GM12873 (cell line): ENCODE measurements around the gene TPD52L2.

Source experiments
- TF ChIP-seq, protein P1 (sequence below): IDR thresholded peaks from 2 replicates; pipeline ENCODE4 v1.5.1; 2012; ENCODE audit warnings: low read depth, mild to moderate bottlenecking, moderate library complexity, low read length, control low read depth; ENCODE audit not compliant: insufficient read depth; ENCODE audit errors: missing control alignments

Gene TPD52L2

GRCh38 chr20:63830841-63831588, 34.1 kb upstream of the TPD52L2 start, which contains the start of gene ZBTB46:
Gene ZBTB46, minus strand, starts transcription at chr20:63831264. Its CDS starts 40,507 bp downstream, at chr20:63790757.
- TF ChIP-seq, protein P1, sequence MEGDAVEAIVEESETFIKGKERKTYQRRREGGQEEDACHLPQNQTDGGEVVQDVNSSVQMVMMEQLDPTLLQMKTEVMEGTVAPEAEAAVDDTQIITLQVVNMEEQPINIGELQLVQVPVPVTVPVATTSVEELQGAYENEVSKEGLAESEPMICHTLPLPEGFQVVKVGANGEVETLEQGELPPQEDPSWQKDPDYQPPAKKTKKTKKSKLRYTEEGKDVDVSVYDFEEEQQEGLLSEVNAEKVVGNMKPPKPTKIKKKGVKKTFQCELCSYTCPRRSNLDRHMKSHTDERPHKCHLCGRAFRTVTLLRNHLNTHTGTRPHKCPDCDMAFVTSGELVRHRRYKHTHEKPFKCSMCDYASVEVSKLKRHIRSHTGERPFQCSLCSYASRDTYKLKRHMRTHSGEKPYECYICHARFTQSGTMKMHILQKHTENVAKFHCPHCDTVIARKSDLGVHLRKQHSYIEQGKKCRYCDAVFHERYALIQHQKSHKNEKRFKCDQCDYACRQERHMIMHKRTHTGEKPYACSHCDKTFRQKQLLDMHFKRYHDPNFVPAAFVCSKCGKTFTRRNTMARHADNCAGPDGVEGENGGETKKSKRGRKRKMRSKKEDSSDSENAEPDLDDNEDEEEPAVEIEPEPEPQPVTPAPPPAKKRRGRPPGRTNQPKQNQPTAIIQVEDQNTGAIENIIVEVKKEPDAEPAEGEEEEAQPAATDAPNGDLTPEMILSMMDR: no peak

GRCh38 chr20:63831646-63831992, 33.5 kb upstream of the TPD52L2 start:
- TF ChIP-seq, protein P1: no peak

DNA sequence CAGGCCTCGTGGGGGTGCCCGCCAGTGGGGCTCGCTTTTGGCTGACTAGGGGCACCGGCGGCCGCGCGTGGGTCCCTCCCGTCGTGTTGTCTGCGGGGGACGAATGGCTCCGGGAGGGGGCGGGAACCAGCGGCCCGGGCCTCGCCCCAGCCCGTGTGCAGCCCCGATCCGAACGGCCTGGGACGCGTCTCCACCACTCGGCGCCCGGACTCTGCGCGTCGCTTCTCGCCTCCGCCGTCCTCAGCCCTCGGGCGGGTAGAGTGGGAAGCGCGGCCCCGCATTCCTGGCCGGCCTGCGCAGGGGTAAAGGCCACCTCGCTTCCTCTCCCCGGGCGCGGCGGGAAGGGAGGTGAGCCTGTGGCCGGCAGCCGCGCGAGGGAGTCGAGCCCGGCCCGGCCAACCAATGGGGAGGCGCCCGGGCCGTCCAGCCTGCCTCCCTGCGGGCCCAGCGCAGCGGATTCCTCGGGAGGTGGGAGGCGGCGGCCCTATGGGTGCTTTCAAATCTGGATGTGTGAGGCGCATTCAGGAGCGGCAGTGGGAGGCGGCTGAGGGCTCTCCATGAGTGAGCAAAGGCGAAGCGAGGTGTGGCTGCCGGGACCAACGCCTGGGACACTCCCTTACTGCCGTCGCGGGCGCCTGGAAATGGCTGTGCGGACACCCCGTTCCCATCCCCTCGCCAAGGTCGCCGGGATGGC, 32.9 kb upstream of the TPD52L2 start:
- TF ChIP-seq, protein P1: no peak

DNA sequence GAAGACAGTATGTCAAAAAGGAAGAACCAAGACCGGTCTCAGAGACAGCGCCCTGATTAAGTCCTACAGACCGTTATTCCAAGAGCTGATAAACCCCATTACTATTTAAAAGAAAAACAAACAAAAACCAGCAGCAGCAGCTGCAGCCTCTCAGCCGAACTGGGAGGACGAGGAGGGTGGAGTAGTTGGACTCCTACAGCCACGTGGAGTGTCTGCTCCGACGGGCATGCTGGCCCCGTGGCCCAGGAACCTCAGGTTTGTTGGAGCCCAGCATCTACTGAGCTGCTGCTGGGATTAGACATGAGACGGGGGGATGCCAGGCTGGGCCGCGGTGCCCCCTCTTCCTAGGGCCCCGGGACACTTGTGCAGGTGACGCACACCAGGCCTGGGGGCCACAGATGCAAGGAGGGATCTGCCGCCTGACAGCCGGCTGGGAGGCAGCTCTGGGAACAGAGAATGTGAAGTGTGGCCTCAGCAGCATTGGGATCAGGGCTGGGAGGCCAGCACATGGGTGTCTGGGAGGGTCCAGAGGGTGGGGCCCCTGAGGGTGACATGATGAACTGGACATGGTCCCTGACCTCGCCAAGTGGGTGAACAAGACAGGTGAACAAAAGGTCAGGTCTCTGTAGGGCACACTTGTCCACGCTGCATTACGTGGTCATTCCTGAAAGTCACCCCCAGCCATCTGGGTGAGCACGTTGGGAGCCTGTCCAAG, 31.1 kb upstream of the TPD52L2 start:
- TF ChIP-seq, protein P1: no peak

- TF ChIP-seq, protein P1: no peak
These were observed 30.6 kb upstream of the TPD52L2 start for GRCh38 chr20:63834491-63834880.

DNA sequence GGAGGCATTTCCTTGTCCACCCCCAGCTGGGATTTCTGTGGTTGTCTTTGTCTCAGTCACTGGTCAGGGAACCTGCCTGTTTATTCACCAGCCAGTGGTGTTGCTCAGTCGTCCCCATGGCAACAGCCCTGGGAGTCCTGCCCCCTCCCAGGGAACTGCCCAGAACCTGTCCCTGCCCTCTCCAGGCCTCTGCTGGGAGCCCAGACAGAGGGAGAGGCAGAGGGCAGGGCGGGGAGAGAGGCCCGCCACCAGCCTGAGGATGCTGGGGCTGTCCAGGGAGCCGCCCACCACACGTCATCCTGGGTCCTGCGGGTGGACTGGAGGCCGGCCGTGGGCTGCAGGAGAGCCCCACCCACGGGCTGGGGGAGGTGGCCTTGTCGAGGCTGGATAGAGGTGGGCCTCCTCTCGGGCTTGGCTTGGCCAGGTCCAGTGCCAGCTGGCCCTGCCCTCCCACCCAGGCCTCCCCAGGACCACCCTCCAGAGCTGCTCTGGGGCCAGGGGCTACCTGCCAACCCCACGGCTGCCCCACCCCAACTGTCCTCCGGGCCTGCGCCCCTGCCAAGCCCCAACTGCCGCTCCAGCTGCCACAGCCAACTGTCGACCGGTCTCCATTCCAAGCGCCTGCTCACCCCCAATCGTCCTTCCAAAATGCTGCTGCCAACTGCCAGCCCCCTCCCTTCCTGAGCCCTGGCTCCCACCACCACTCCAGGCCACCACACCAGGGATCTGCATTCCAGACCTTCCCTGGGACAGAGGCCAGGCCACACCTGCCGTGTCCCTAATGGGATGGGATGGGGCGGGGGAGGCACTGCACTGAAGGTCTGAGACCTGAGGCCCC, 29.8 kb upstream of the TPD52L2 start:
- TF ChIP-seq, protein P1: no peak
